22Rv1 (cell line): ENCODE results near the gene RPS6KL1.

Source experiments
- ZFX ChIP-seq: fragments of 450-650 bp; IDR thresholded peaks from 2 replicates; pipeline ENCODE4 v1.6.1; 2017; ENCODE audit warnings: antibody characterized with exemption, borderline replicate concordance
- TF ChIP-seq, protein P1 (sequence below): fragments of 450-650 bp; IDR thresholded peaks from 2 replicates; pipeline ENCODE4 v1.5.1; 2017; ENCODE audit warnings: mild to moderate bottlenecking

DNA sequence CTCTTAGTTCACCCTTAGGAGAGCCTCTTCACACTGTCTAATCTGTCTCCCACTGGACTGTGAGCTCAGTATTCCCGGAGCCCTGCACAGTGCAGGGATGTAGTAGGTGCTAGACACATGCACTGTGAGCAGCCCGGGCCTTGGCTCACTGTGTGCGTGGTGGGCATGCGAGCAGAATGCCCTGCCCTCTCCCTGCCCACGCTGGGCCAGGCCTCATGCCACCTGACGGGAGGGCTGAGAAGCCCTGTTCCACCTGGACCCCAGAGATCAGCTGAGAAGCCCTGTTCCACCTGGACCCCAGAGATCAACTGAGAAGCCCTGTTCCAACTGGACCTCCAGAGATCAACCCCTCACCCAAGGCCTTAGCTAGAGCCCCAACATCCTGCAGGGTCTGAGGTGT, 10.9 kb downstream of the RPS6KL1 start:
- TF ChIP-seq, protein P1, sequence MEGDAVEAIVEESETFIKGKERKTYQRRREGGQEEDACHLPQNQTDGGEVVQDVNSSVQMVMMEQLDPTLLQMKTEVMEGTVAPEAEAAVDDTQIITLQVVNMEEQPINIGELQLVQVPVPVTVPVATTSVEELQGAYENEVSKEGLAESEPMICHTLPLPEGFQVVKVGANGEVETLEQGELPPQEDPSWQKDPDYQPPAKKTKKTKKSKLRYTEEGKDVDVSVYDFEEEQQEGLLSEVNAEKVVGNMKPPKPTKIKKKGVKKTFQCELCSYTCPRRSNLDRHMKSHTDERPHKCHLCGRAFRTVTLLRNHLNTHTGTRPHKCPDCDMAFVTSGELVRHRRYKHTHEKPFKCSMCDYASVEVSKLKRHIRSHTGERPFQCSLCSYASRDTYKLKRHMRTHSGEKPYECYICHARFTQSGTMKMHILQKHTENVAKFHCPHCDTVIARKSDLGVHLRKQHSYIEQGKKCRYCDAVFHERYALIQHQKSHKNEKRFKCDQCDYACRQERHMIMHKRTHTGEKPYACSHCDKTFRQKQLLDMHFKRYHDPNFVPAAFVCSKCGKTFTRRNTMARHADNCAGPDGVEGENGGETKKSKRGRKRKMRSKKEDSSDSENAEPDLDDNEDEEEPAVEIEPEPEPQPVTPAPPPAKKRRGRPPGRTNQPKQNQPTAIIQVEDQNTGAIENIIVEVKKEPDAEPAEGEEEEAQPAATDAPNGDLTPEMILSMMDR = no peak
- no peak for TF ChIP-seq ZFX
